RPMI8226 (cell line): ENCODE results near the gene CLCN5.

Experiments
- DNase-seq: peaks from one replicate; pipeline ENCODE4 v3.0.0-alpha.2; 2015

CLCN5 gene

GRCh38 chrX:49934148-49934547, 11.8 kb downstream of the CLCN5 start:
- no peak for DNase-seq

GRCh38 chrX:49934729-49935128, 12.3 kb downstream of the CLCN5 start:
- no peak for DNase-seq

- no peak for DNase-seq
Measured at GRCh38 chrX:49947781-49948180, 25.4 kb downstream of the CLCN5 start.

GRCh38 chrX:49949961-49950360, 27.6 kb downstream of the CLCN5 start:
- no peak for DNase-seq

GRCh38 chrX:49951524-49952193, 29.3 kb downstream of the CLCN5 start:
- no peak for DNase-seq

GRCh38 chrX:49956313-49956712, 33.9 kb downstream of the CLCN5 start:
- DNase-seq: no peak

- no peak for DNase-seq
Measured at GRCh38 chrX:49958727-49959485, 36.5 kb downstream of the CLCN5 start.

- no peak for DNase-seq
Measured at GRCh38 chrX:49959602-49960001, 37.2 kb downstream of the CLCN5 start.

GRCh38 chrX:49960061-49960460, 37.7 kb downstream of the CLCN5 start:
- DNase-seq: no peak

- DNase-seq: no peak
Measured at GRCh38 chrX:49970674-49971073, 48.3 kb downstream of the CLCN5 start.

GRCh38 chrX:49972328-49972860, 50.0 kb downstream of the CLCN5 start:
- no peak for DNase-seq

GRCh38 chrX:49976682-49977197, 54.3 kb downstream of the CLCN5 start:
- no peak for DNase-seq

GRCh38 chrX:49977319-49978090, 55.1 kb downstream of the CLCN5 start:
- DNase-seq: no peak

- no peak for DNase-seq
Measured at GRCh38 chrX:49978176-49978575, 55.8 kb downstream of the CLCN5 start.

GRCh38 chrX:49986058-49986457, 63.7 kb downstream of the CLCN5 start:
- DNase-seq: no peak

GRCh38 chrX:49987651-49988050, 65.3 kb downstream of the CLCN5 start:
- DNase-seq: no peak

- DNase-seq: no peak
Measured at GRCh38 chrX:49988143-49988542, 65.7 kb downstream of the CLCN5 start.

- no peak for DNase-seq
Measured at GRCh38 chrX:49991758-49992157, 69.4 kb downstream of the CLCN5 start.

- DNase-seq: no peak
Measured at GRCh38 chrX:49992853-49993252, 70.5 kb downstream of the CLCN5 start.

- DNase-seq: no peak
Measured at GRCh38 chrX:49993661-49994060, 71.3 kb downstream of the CLCN5 start.

GRCh38 chrX:49995107-49995731, 72.8 kb downstream of the CLCN5 start:
- no peak for DNase-seq

- DNase-seq: no peak
Measured at GRCh38 chrX:49995795-49996455, 73.5 kb downstream of the CLCN5 start.
